KMS-11 (cell line): ENCODE measurements around the gene IRF6.

Source experiments
- H2AFZ ChIP-seq: fragments of 200-600 bp; sonication (generic); 2 replicates; pipeline ENCODE4 v1.6.1; 2016; ENCODE audit warnings: antibody characterized with exemption, mixed run types, low read depth
- H3K27ac ChIP-seq: fragments of 200-600 bp; sonication (generic); 2 replicates; pipeline ENCODE4 v1.6.1; 2016; ENCODE audit warnings: mild to moderate bottlenecking, mixed run types
- H3K27me3 ChIP-seq: fragments of 200-600 bp; sonication (generic); 2 replicates; pipeline ENCODE4 v1.6.1; 2017; ENCODE audit warnings: mild to moderate bottlenecking, low read depth, mixed run types, moderate library complexity; ENCODE audit not compliant: insufficient read depth
- H3K36me3 ChIP-seq: fragments of 200-600 bp; sonication (generic); 2 replicates; pipeline ENCODE4 v1.6.1; 2017; ENCODE audit warnings: mild to moderate bottlenecking, mixed run types; ENCODE audit not compliant: insufficient read depth
- H3K4me1 ChIP-seq: fragments of 200-600 bp; sonication (generic); 2 replicates; pipeline ENCODE4 v1.6.1; 2016; ENCODE audit warnings: mild to moderate bottlenecking, low read depth, mixed run types; ENCODE audit not compliant: poor library complexity, severe bottlenecking
- H3K4me2 ChIP-seq: fragments of 200-600 bp; sonication (generic); 2 replicates; pipeline ENCODE4 v1.7.0; 2016; ENCODE audit warnings: mild to moderate bottlenecking, mixed run types
- H3K4me3 ChIP-seq: fragments of 200-600 bp; sonication (generic); IDR thresholded peaks from 2 replicates; pipeline ENCODE4 v1.6.1; 2017; ENCODE audit warnings: low read depth, low read length, mixed read lengths; ENCODE audit not compliant: insufficient read depth
- H3K79me2 ChIP-seq: fragments of 200-600 bp; sonication (generic); 2 replicates; pipeline ENCODE4 v1.6.1; 2016; ENCODE audit warnings: low read depth, mixed run types; ENCODE audit not compliant: insufficient read depth
- H3K9ac ChIP-seq: fragments of 200-600 bp; sonication (generic); 2 replicates; pipeline ENCODE4 v1.6.1; 2016; ENCODE audit warnings: mild to moderate bottlenecking, mixed run types
- H4K20me1 ChIP-seq: fragments of 200-600 bp; sonication (generic); 2 replicates; pipeline ENCODE4 v1.6.1; 2016; ENCODE audit warnings: mild to moderate bottlenecking, mixed run types; ENCODE audit not compliant: insufficient read depth
- CTCF ChIP-seq: fragments of 200-600 bp; sonication (generic); conservative IDR thresholded peaks from 2 replicates; pipeline ENCODE4 v1.6.1; 2017; ENCODE audit warnings: low read depth, mild to moderate bottlenecking, antibody characterized with exemption, low read length, moderate library complexity, mixed read lengths

The IRF6 gene

DNA sequence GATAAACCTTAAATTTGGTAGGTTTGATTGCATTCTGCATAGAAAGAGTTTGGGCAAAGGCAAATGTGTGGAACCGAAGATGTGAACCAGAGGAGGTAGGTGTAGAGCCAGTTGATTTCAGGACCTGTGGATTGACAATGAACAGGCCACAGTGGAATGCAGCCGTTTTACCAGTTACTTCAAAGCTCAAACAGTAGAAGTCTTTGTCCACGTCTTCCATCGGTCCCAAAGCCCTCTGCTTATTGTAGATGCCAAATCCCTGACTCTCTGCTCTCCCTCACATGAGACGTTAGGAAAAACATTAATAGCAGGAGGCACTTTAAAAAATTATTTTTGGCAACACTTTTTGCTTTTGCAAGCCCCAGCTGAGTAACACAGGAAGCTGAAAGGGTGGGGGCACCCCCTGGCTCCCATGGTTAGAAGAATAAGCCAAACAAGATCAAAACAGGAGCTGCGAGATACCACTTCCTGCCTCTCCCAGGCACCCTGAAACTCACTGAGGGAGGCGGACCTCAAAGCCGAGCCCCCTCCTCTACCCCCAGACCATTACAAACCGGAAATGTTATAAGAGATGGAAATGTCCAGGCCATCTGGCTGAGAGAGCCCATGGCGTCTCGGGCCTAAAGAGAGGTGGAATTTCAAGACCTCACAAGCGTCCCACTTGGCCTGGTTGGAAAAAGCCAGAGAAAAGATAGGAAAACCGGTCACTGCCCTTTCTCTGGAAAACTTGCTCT, 36.6 kb downstream of the IRF6 start:
- 0 out of 2 replicates have a peak, but pooled peaks cover 4% of the 10 kb centered on the region for H3K36me3 ChIP-seq
- H3K4me1 ChIP-seq = peaks cover 49% of the 10 kb centered on the region
- peaks cover 10% of the 10 kb centered on the region for H3K79me2 ChIP-seq
- H3K27me3 ChIP-seq = no peaks in the 10 kb centered on the region
- H4K20me1 ChIP-seq = no peaks in the 10 kb centered on the region
- H3K27ac ChIP-seq = peak overlapping the region; percentile 76
- peak overlapping the region; percentile 48 for H3K9ac ChIP-seq
- H3K4me2 ChIP-seq = peak overlapping the region; percentile 74
- H2AFZ ChIP-seq = peak overlapping the region; percentile 56; the same call in 1 of the 2 replicates
- TF ChIP-seq CTCF = no peak
- H3K4me3 ChIP-seq = peak overlapping the region; percentile 53

DNA sequence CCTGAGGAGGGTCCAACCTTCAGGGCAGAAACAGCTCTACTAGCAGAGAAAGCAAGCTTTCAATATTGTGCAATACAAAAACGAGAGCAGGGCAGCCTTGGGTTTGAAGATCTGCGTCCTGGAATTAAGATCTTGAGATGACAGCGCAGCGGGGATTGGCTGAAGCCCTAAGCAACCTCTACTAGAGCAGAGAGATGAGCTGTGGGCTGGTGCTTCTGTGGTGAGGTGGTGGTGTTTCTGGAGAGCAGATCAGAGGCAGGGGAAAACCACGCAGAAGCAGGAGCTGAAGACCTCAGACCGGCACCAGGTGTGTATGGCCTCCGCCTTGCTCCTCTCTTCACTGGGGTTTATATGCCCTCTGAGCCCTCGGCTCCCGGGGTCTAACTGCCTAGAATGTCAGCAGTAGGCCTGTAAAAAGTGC, 37.6 kb downstream of the IRF6 start:
- Histone ChIP-seq H3K79me2 (peaks cover 10% of the 10 kb centered on the region), H4K20me1 (no peaks in the 10 kb centered on the region), H3K4me1 (peaks cover 40% of the 10 kb centered on the region), H3K4me3 (peak overlapping the region; percentile 53), H3K4me2 (peak overlapping the region; percentile 74), H3K9ac (peak overlapping the region; percentile 48), H2AFZ (peak overlapping the region; percentile 56; the same call in 1 of the 2 replicates), H3K27ac (peak overlapping the region; percentile 76), H3K36me3 (0 out of 2 replicates have a peak, but pooled peaks cover 4% of the 10 kb centered on the region), H3K27me3 (no peaks in the 10 kb centered on the region)
- TF ChIP-seq CTCF = no peak

DNA sequence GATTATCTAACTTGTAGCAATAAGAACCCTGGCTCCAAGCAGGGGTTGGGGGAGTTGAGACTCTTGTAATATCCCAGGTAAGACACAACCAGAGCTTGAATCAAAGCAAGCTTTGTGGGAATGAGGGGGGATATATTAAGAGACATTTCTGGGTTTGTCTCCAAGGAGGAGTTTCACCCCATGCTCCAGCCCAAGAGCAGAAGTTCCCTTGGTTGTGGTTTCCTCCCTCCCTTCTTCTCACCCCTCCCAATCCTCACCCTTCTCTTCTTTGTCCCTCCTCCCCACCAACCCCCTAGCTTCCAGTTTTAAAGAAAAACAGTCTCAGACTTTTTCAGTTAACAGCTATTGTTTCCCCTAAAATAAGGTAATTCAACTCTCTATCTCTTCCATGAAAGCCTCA, 38.2 kb downstream of the IRF6 start:
- Histone ChIP-seq H3K4me3 (no peak overlapping the region), H3K4me1 (peaks cover 39% of the 10 kb centered on the region), H3K79me2 (peaks cover 10% of the 10 kb centered on the region), H3K27me3 (no peaks in the 10 kb centered on the region), H3K36me3 (no peaks in the 10 kb centered on the region), H4K20me1 (no peaks in the 10 kb centered on the region), H3K27ac (peak overlapping the region; percentile 76), H3K9ac (peak overlapping the region; percentile 0; the same call in 1 of the 2 replicates), H2AFZ (no peak overlapping the region), H3K4me2 (peak overlapping the region; percentile 74)
- peak; percentile 1; the same call in 1 of the 2 replicates for TF ChIP-seq CTCF

DNA sequence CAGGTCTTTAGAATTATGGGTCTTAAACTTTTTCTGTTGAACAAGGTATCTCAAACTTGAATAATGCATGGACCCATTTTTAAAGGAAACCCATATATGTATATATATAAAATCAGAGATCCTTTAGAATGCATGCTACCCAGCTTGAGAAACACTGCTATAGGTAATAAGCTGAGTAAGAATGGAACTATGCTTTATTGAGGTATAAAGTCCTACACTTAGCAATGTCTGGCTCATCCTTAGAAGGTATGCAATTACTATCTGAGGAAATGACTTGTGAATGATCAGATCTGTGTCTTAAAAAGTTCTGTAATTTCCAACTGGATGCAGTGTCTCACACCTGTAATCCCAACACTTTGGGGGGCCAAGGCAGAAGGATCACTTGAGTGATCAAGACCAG, 38.8 kb downstream of the IRF6 start:
- H3K79me2 ChIP-seq = peaks cover 10% of the 10 kb centered on the region
- H3K36me3 ChIP-seq = no peaks in the 10 kb centered on the region
- no peak overlapping the region for H2AFZ ChIP-seq
- H3K4me2 ChIP-seq = peak overlapping the region; percentile 74
- H3K9ac ChIP-seq = peak overlapping the region; percentile 0; the same call in 1 of the 2 replicates
- no peaks in the 10 kb centered on the region for H4K20me1 ChIP-seq
- H3K27ac ChIP-seq = peak overlapping the region; percentile 76; the same call in 1 of the 2 replicates
- H3K27me3 ChIP-seq = no peaks in the 10 kb centered on the region
- TF ChIP-seq CTCF = no peak
- H3K4me3 ChIP-seq = no peak overlapping the region
- H3K4me1 ChIP-seq = peaks cover 39% of the 10 kb centered on the region
